Trophoblast cell (in vitro differentiated cells and primary cell): ENCODE measurements around the gene ZYG11A.

Experiments
- DNase-seq, 2 donors: peaks; one replicate each; pipeline ENCODE4 v3.0.0-alpha.2; 2016
- H2AFZ ChIP-seq: 2 replicates; pipeline ENCODE4 v1.6.1; 2013; ENCODE audit warnings: low read length, moderate library complexity, mild to moderate bottlenecking; ENCODE audit not compliant: insufficient read depth, poor library complexity
- H2AK5ac ChIP-seq: 2 replicates; pipeline ENCODE4 v1.6.1; 2013; ENCODE audit warnings: mild to moderate bottlenecking, low read length
- H2BK120ac ChIP-seq: 2 replicates; pipeline ENCODE4 v1.6.1; 2013; ENCODE audit warnings: low read length, mild to moderate bottlenecking, moderate library complexity; ENCODE audit not compliant: insufficient read depth, poor library complexity
- H2BK12ac ChIP-seq: 2 replicates; pipeline ENCODE4 v1.6.1; 2013; ENCODE audit warnings: mild to moderate bottlenecking, low read length, moderate library complexity
- H2BK5ac ChIP-seq: 2 replicates; pipeline ENCODE4 v1.6.1; 2013; ENCODE audit warnings: low read length, low read depth, moderate library complexity, mild to moderate bottlenecking; ENCODE audit not compliant: poor library complexity
- H3K14ac ChIP-seq: 2 replicates; pipeline ENCODE4 v1.6.1; 2013; ENCODE audit warnings: mild to moderate bottlenecking, low read length
- H3K18ac ChIP-seq: 2 replicates; pipeline ENCODE4 v1.6.1; 2013; ENCODE audit warnings: mild to moderate bottlenecking, low read length
- H3K23ac ChIP-seq: 2 replicates; pipeline ENCODE4 v1.6.1; 2013; ENCODE audit warnings: low read length
- H3K27ac ChIP-seq: 2 replicates; pipeline ENCODE4 v1.5.1; 2013; ENCODE audit warnings: low read depth, mild to moderate bottlenecking, inconsistent platforms, low read length, moderate library complexity
- H3K27me3 ChIP-seq: 2 replicates; pipeline ENCODE4 v1.6.1; 2013; ENCODE audit warnings: inconsistent platforms, mild to moderate bottlenecking, low read length, moderate library complexity; ENCODE audit not compliant: insufficient read depth
- H3K36me3 ChIP-seq, 2 experiments: 1 replicate in 1 of 2; 2 replicates in 1 of 2; pipeline ENCODE4 v1.6.1; 2013; ENCODE audit warnings: low read length in 2 of 2, mild to moderate bottlenecking in 2 of 2, moderate library complexity in 1 of 2; ENCODE audit not compliant: insufficient read depth in 2 of 2, control insufficient read depth in 1 of 2
- H3K4ac ChIP-seq: 2 replicates; pipeline ENCODE4 v1.6.1; 2013; ENCODE audit warnings: low read depth, mild to moderate bottlenecking, low read length, moderate library complexity
- H3K4me1 ChIP-seq, 2 experiments: 1 replicate in 1 of 2; 2 replicates in 1 of 2; pipeline ENCODE4 v1.6.1; 2013; ENCODE audit warnings: low read length in 2 of 2, mild to moderate bottlenecking in 2 of 2, moderate library complexity in 1 of 2; ENCODE audit not compliant: insufficient read depth in 2 of 2, control insufficient read depth in 1 of 2
- H3K4me2 ChIP-seq: 2 replicates; pipeline ENCODE4 v1.6.1; 2013; ENCODE audit warnings: inconsistent platforms, mild to moderate bottlenecking, low read length, moderate library complexity
- H3K4me3 ChIP-seq: 2 replicates; pipeline ENCODE4 v1.5.1; 2013; ENCODE audit warnings: mild to moderate bottlenecking, low read depth, low read length, inconsistent platforms
- H3K79me1 ChIP-seq: one replicate; pipeline ENCODE4 v1.6.1; 2013; ENCODE audit warnings: low read length
- H3K79me2 ChIP-seq: 2 replicates; pipeline ENCODE4 v1.6.1; 2013; ENCODE audit warnings: low read length, mild to moderate bottlenecking; ENCODE audit not compliant: control insufficient read depth, insufficient read depth, poor library complexity
- H3K9ac ChIP-seq: 2 replicates; pipeline ENCODE4 v1.6.1; 2013; ENCODE audit warnings: mild to moderate bottlenecking, low read length
- H3K9me3 ChIP-seq: 2 replicates; pipeline ENCODE4 v1.6.1; 2013; ENCODE audit warnings: low read depth, mild to moderate bottlenecking, control low read depth, inconsistent platforms, low read length; ENCODE audit not compliant: insufficient read depth
- H4K12ac ChIP-seq: 2 replicates; pipeline ENCODE4 v1.6.1; 2013; ENCODE audit warnings: low read depth, mild to moderate bottlenecking, low read length, moderate library complexity
- H4K8ac ChIP-seq: 2 replicates; pipeline ENCODE4 v1.6.1; 2013; ENCODE audit warnings: low read depth, mild to moderate bottlenecking, low read length, moderate library complexity
- H4K91ac ChIP-seq: one replicate; pipeline ENCODE4 v1.6.1; 2013; ENCODE audit warnings: low read depth, mild to moderate bottlenecking, low read length, moderate library complexity
- WGBS: extraction: QIAGEN DNeasy Blood & Tissue Kit; methylation state at CpG from one replicate; pipeline ENCODE4 v1.1.7; 2013; ENCODE audit warnings: missing lambda C conversion rate; ENCODE audit not compliant: insufficient read length, insufficient coverage; ENCODE audit errors: extremely low coverage; 5-methylcytosine and 5-hydroxymethylcytosine counted together

Gene ZYG11A

DNA sequence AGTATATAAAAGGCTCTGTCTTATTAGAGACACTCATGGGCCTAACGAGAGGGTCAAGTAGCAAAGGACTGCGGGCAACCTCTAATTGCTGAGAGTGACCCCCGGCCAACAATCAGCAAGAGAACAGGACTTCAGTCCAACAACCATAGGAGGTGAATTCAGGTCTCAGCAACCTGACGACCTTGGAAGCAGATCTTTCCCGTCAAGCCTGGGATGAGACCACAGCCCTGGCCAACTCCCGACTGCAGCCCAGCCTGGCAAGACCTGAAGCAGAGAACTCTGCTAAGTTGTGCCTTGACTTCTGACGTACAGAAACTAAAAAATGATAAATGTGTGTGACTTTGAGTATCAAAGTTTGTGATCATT is 73.3 kb downstream of the ZYG11A start:
- WGBS: no CpG with 5 or more reads among the region's 7 CpGs
- no peak for DNase-seq
- no peaks in the 10 kb centered on the region for H3K27me3 ChIP-seq
- H3K79me1 ChIP-seq: no peaks in the 10 kb centered on the region
- no peak overlapping the region for H4K12ac ChIP-seq
- no peak overlapping the region for H2BK120ac ChIP-seq
- H3K14ac ChIP-seq: no peak overlapping the region
- H3K4ac ChIP-seq: no peak overlapping the region
- H4K8ac ChIP-seq: no peak overlapping the region
- H4K91ac ChIP-seq: no peak overlapping the region
- H2AK5ac ChIP-seq: no peak overlapping the region
- H3K4me1 ChIP-seq: peaks cover 2 to 7% of the 10 kb centered on the region in 2 experiments
- H2AFZ ChIP-seq: no peak overlapping the region
- H3K36me3 ChIP-seq: no peaks in the 10 kb centered on the region
- H3K4me3 ChIP-seq: no peak overlapping the region
- no peak overlapping the region for H3K23ac ChIP-seq
- H3K9ac ChIP-seq: no peak overlapping the region
- H3K18ac ChIP-seq: no peak overlapping the region
- H3K4me2 ChIP-seq: no peak overlapping the region
- H2BK5ac ChIP-seq: no peak overlapping the region
- no peak overlapping the region for H3K27ac ChIP-seq
- H2BK12ac ChIP-seq: no peak overlapping the region
- no peaks in the 10 kb centered on the region for H3K79me2 ChIP-seq
- no peaks in the 10 kb centered on the region for H3K9me3 ChIP-seq

DNA sequence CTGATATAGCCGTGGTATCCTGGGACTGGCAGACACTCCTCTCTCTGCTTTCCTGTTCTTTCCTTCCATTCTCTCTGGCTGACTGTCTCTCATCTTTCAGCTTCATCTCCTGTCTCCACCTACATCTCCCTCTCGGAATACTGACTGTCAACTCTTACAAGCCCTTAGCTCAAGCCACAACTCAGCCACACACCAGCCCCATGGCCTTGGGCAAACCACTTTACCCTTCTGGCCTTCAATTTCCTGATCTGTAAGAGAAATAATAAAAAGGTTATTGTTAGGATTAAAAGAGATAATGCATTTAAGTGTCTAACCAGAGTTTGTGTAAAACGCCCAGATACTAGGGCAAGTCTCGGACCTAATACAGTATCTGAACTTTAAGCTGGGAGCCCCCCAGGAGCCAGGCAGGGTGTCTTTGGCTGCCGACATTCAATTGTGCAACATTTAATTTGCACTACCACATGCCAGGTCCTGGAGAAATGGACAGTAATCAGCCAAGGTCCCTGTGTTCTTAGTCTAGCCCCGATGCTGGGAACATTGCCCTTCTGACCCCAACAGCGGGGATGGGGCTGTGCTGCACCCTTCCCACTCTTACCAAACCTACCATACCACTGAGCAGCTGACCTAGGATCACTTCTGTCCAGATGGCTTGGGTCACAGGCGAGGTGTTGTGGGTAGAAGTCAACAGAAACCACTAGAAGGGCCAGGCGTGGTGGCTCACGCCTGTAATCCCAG is 73.8 kb downstream of the ZYG11A start:
- H3K4me3 ChIP-seq: no peak overlapping the region
- H3K27me3 ChIP-seq: no peaks in the 10 kb centered on the region
- no peaks in the 10 kb centered on the region for H3K36me3 ChIP-seq
- no peak overlapping the region for H4K8ac ChIP-seq
- H3K4ac ChIP-seq: no peak overlapping the region
- H3K27ac ChIP-seq: no peak overlapping the region
- no peak overlapping the region for H3K14ac ChIP-seq
- no peaks in the 10 kb centered on the region for H3K9me3 ChIP-seq
- no CpG with 5 or more reads among the region's 10 CpGs for WGBS
- no peak overlapping the region for H2AK5ac ChIP-seq
- no peak overlapping the region for H3K23ac ChIP-seq
- no peak overlapping the region for H3K9ac ChIP-seq
- H3K4me1 ChIP-seq: peaks cover 8 to 13% of the 10 kb centered on the region in 2 experiments
- no peak overlapping the region for H4K12ac ChIP-seq
- H3K4me2 ChIP-seq: no peak overlapping the region
- H3K79me1 ChIP-seq: peaks cover 6% of the 10 kb centered on the region
- H3K18ac ChIP-seq: no peak overlapping the region
- no peak overlapping the region for H2AFZ ChIP-seq
- H2BK120ac ChIP-seq: no peak overlapping the region
- H2BK12ac ChIP-seq: no peak overlapping the region
- no peak overlapping the region for H4K91ac ChIP-seq
- H3K79me2 ChIP-seq: peaks cover 3% of the 10 kb centered on the region
- no peak for DNase-seq
- H2BK5ac ChIP-seq: no peak overlapping the region

DNA sequence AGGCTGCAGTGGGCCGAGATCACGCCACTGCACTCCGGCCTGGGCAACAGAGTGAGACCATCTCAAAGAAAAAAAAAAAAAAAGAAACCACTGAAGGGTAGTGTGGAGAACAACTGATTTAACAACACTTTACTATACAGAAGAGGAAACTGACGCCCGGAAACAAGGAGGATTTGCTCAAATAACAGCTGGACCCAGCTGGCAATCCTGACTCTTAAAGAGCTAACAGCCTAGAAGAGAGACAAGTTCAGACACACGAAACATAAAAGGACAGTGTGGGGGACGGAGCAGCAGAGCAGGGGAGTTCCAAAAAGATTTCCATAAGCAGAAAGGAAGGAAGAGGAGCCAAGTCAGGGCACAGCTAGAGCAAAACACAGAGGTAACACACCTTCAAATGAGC is 74.6 kb downstream of the ZYG11A start:
- H2AFZ ChIP-seq: no peak overlapping the region
- no peak overlapping the region for H3K4me3 ChIP-seq
- H2BK120ac ChIP-seq: no peak overlapping the region
- no peak for DNase-seq
- H3K14ac ChIP-seq: no peak overlapping the region
- H3K4me2 ChIP-seq: no peak overlapping the region
- no peak overlapping the region for H2AK5ac ChIP-seq
- no peak overlapping the region for H3K18ac ChIP-seq
- WGBS: no CpG with 5 or more reads among the region's 7 CpGs
- H3K9me3 ChIP-seq: no peaks in the 10 kb centered on the region
- no peak overlapping the region for H3K9ac ChIP-seq
- H2BK12ac ChIP-seq: no peak overlapping the region
- peaks cover 8 to 13% of the 10 kb centered on the region in 2 experiments for H3K4me1 ChIP-seq
- no peak overlapping the region for H4K12ac ChIP-seq
- peaks cover 7% of the 10 kb centered on the region for H3K79me1 ChIP-seq
- H3K23ac ChIP-seq: no peak overlapping the region
- no peak overlapping the region for H3K27ac ChIP-seq
- H3K79me2 ChIP-seq: peaks cover 5% of the 10 kb centered on the region
- H3K27me3 ChIP-seq: no peaks in the 10 kb centered on the region
- H4K8ac ChIP-seq: no peak overlapping the region
- no peak overlapping the region for H4K91ac ChIP-seq
- H3K36me3 ChIP-seq: no peaks in the 10 kb centered on the region
- H3K4ac ChIP-seq: no peak overlapping the region
- no peak overlapping the region for H2BK5ac ChIP-seq

DNA sequence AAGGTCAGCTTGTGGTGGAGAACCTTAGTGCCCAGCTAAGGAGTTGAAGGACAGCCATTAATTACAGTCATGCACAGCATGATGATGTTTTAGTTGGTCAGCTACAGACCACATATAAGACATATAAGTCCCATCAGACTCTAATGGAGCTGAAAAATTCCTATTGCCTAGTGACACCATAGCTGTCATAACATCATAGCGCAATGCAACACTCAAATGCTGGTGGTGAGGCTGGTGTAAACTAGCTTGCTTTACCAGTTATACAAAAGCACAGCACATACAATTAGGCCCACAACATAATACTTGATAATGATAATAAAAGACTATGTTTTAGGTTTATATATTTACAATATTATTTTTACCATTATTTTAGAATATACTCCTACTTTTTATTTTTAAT is 75.0 kb downstream of the ZYG11A start:
- no peak overlapping the region for H3K23ac ChIP-seq
- H2BK120ac ChIP-seq: no peak overlapping the region
- H3K4me1 ChIP-seq: peaks cover 8 to 13% of the 10 kb centered on the region in 2 experiments
- DNase-seq: peak; percentile 81 to 94
- no peak overlapping the region for H3K4me3 ChIP-seq
- no peak overlapping the region for H3K14ac ChIP-seq
- no peak overlapping the region for H3K18ac ChIP-seq
- WGBS: no CpG with 5 or more reads among the region's 1 CpG
- H2AFZ ChIP-seq: no peak overlapping the region
- no peak overlapping the region for H3K27ac ChIP-seq
- no peak overlapping the region for H2BK5ac ChIP-seq
- H3K79me2 ChIP-seq: peaks cover 5% of the 10 kb centered on the region
- H3K9me3 ChIP-seq: no peaks in the 10 kb centered on the region
- H3K4me2 ChIP-seq: no peak overlapping the region
- H3K4ac ChIP-seq: no peak overlapping the region
- H3K27me3 ChIP-seq: no peaks in the 10 kb centered on the region
- H2BK12ac ChIP-seq: no peak overlapping the region
- no peak overlapping the region for H2AK5ac ChIP-seq
- H3K36me3 ChIP-seq: no peaks in the 10 kb centered on the region
- H4K8ac ChIP-seq: no peak overlapping the region
- no peak overlapping the region for H3K9ac ChIP-seq
- H4K91ac ChIP-seq: no peak overlapping the region
- no peak overlapping the region for H4K12ac ChIP-seq
- peaks cover 7% of the 10 kb centered on the region for H3K79me1 ChIP-seq
